ENCODE measurements around the gene NXPE1.
"Not testable (repeated sequence)": the region's sequence is repeated elsewhere in the genome, so short reads cannot be mapped to it uniquely, and the experiment has no call there.

The NXPE1 gene

DNA sequence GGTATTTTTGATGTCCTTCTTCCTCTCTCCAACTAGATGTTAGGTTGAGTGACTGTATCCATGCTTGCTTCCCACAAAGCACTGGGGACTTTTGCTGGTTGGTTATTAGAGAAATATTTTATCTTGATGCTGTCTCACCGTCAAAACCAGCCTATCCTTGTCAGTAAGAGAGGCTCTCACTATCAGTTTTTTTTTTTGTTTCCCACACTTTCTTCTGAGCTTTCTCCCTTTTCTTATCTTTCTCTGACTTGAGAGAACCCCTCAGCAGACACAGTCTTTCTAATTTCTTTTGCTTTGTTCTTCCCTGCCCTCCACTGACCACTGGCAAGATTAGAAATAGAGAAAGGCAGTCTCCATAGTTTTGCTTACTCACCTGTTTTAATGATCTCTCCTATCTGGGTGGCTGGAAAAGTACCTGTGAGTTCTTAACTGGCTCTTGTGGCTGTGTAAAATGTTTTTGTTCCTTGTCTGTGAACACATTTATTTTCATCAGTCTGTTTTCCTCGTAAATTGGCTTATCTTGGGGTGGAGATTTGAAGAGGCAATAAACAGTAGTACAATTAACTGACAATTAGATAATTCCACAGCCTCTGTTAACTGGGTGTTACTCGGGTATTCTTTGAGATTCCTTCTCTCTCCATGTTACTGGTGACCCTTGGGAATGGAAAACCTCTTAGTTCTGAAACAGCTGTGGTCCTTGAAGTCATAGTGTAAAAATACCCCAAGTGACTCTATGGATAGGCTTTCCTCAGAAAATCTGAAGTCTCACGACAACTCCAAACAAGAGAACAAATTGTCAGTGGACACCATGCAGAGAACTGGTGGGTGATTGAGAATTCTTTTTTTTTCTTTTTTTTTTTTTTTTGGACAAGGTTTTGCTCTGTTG is at the start of gene NXPE1:
Gene NXPE1, minus strand, starts transcription at position 457 of the 886 bp plus-strand sequence. CDS start 8,680 bp downstream, outside the sequence.
- no peaks in the 10 kb centered on the region for H3K4me1 Mint-ChIP-seq
- peaks cover 1% of the 10 kb centered on the region for H3K27me3 Mint-ChIP-seq
- ATAC-seq (ENCODE audit: low read depth) (no peak), DNase-seq (ENCODE audit: low spot score in 2 of 2) (no peak)
- no peak within 1 kb of the TSS for H3K27ac Mint-ChIP-seq
- H3K36me3 Mint-ChIP-seq = no peaks in the 10 kb centered on the region
- H3K4me3 Mint-ChIP-seq = no peak within 1 kb of the TSS
- H3K9me3 Mint-ChIP-seq = no peaks in the 10 kb centered on the region

DNA sequence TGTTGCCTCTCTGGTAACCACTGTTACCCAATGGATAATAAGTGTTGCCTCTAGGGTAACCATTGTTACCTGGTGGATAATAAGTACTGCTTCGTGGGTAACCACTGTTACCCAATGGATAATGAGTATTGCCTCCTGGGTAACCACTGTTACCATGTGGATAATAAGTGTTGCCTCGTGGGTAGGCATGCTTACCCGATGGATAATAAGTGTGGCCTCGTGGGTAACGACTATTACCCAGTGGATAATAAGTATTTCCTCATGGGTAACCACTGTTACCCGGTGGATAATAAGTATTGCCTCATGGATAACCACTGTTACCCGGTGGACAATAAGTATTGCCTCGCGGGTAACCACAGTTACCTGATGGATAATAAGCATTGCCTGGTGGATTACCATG is 49.7 kb upstream of the NXPE1 start:
- ATAC-seq (ENCODE audit: low read depth) (no peak), DNase-seq (ENCODE audit: low spot score in 2 of 2) (no peak)
- Mint-ChIP-seq H3K27me3 (no peaks in the 10 kb centered on the region), H3K9me3 (no peaks in the 10 kb centered on the region), H3K36me3 (no peaks in the 10 kb centered on the region), H3K4me3 (no peak overlapping the region), H3K4me1 (no peaks in the 10 kb centered on the region), H3K27ac (no peak overlapping the region)

DNA sequence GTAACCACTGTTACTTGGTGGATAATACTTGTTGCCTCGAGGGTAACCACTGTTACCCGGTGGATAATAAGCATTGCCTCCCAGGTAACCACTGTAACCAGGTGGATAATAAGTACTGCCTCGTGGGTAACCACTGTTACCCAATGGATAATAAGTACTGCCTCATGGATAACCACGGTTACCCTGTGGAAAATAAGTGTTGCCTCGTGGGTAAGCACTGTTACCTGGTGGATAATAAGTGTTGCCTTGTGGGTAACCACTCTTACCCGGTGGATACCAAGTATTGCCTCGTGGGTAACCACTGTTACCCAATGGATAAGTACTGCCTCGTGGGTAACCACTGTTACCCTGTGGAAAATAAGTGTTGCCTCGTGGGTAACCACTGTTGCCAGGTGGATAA is 48.9 kb upstream of the NXPE1 start:
- not testable (repeated sequence) for H3K4me3 Mint-ChIP-seq; H3K9me3 Mint-ChIP-seq; DNase-seq (ENCODE audit: low spot score in 2 of 2)

DNA sequence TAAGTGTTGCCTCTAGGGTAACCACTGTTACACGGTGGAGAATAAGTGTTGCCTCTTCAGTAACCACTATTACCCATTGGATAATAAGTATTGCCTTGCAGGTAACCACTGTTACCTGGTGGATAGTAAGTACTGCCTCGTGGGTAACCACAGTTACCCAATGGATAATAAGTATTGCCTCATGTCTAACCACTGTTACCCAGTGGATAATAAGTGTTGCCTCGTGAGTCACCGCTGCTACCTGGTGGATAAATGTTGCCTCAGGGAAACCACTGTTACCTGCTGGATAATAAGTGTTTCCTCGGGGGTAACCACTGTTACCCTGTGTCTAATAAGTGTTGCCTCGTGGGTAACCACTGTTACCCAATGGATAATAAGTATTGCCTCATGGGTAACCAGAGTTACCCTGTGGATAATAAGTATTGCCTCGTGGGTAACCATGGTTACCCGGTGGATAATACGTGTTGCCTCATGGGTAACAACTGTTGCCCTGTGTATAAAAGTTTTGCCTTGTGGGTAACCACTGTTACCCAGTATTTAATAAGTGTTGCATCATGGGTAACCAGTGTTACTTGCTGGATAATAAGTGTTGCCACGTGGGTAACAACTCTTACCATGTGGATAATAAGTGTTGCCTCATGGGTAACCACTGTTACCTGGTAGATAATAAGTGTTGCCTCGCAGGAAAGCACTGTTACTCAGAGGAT is 48.2 kb upstream of the NXPE1 start:
- DNase-seq (ENCODE audit: low spot score in 2 of 2) (no peak), ATAC-seq (ENCODE audit: low read depth) (no peak)
- no peaks in the 10 kb centered on the region for H3K27me3 Mint-ChIP-seq

More for the DNA sequence above, 48.9 kb upstream of the NXPE1 start:
- not testable (repeated sequence) for H3K4me1 Mint-ChIP-seq; H3K27me3 Mint-ChIP-seq; H3K36me3 Mint-ChIP-seq; H3K27ac Mint-ChIP-seq; ATAC-seq (ENCODE audit: low read depth)

DNA sequence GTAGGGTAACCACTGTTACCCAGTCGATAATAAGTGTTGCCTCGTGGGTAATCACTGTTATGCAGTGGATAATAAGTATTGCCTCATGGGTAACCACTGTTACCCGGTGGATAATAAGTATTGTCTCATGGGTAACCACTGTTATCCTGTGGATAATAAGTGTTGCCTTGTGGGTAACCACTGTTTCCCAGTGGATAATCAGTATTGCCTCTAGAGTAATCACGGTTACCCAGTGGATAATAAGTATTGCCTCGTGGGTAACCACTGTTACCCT is 47.1 kb upstream of the NXPE1 start:
- H3K9me3 Mint-ChIP-seq; H3K27me3 Mint-ChIP-seq; DNase-seq (ENCODE audit: low spot score in 2 of 2); H3K36me3 Mint-ChIP-seq; H3K27ac Mint-ChIP-seq; H3K4me3 Mint-ChIP-seq; H3K4me1 Mint-ChIP-seq; ATAC-seq (ENCODE audit: low read depth): not testable (repeated sequence)

More for the DNA sequence above, 48.2 kb upstream of the NXPE1 start:
- H3K36me3 Mint-ChIP-seq = no peaks in the 10 kb centered on the region
- no peak overlapping the region for H3K4me3 Mint-ChIP-seq
- H3K9me3 Mint-ChIP-seq = no peaks in the 10 kb centered on the region
- H3K27ac Mint-ChIP-seq = no peak overlapping the region
- H3K4me1 Mint-ChIP-seq = no peaks in the 10 kb centered on the region

DNA sequence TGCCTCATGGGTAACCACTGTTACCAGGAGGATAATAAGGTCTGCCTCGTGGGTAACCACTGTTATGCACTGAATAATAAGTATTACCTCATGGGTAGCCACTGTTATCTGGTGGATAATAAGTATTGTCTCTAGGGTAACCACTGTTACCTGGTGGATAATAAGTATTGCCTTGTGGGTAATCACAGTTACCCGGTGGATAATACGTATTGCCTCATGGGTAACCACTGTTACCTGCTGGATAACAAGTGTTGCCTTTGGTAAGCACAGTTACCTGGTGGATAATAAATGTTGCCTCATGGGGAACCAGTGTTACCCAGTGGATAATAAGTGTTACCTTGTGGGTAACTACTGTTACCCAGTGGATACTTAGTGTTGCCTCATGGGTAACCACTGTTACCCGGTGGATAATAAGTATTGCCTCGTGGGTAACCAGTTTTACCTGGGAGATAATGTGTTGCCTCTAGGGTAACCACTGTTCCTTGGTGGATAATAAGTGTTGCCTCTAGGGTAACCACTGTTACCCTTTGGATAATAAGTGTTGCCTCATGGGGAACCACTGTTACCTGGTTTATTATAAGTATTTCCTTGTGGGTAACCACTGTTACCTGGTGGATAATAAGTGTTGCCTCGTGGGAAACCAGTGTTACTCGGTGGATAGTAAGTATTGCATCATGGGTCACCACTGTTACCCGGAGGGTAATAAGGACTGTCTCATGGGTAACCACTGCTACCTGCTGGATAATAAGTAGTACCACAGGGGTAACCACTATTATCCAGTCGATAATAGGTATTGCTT is 46.5 kb upstream of the NXPE1 start:
- Mint-ChIP-seq H3K4me1 (no peaks in the 10 kb centered on the region), H3K27me3 (no peaks in the 10 kb centered on the region), H3K36me3 (no peaks in the 10 kb centered on the region), H3K4me3 (no peak overlapping the region), H3K27ac (no peak overlapping the region), H3K9me3 (no peaks in the 10 kb centered on the region)
- ATAC-seq (ENCODE audit: low read depth) = no peak
- DNase-seq (ENCODE audit: low spot score in 2 of 2) = no peak

DNA sequence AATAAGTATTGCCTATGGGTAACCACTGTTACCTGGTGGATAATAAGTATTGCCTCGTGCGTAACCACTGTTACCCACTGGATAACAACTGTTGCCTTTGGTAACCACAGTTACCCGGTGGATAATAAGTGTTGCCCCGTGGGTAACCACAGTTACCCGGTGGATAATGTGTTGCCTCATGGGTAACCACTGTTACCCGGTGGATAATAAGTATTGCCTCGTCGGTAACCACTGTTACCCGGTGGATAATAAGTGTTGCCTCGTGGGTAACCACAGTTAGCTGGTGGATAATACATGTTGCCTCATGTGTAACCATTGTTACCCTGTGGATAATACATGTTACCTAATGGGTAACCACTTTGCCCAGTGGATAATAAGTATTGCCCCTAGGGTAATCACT is 45.7 kb upstream of the NXPE1 start:
- Mint-ChIP-seq H3K36me3 (no peaks in the 10 kb centered on the region), H3K4me3 (no peak overlapping the region), H3K27ac (no peak overlapping the region), H3K27me3 (no peaks in the 10 kb centered on the region), H3K4me1 (no peaks in the 10 kb centered on the region), H3K9me3 (no peaks in the 10 kb centered on the region)
- ATAC-seq (ENCODE audit: low read depth) (no peak), DNase-seq (ENCODE audit: low spot score in 2 of 2) (no peak)

DNA sequence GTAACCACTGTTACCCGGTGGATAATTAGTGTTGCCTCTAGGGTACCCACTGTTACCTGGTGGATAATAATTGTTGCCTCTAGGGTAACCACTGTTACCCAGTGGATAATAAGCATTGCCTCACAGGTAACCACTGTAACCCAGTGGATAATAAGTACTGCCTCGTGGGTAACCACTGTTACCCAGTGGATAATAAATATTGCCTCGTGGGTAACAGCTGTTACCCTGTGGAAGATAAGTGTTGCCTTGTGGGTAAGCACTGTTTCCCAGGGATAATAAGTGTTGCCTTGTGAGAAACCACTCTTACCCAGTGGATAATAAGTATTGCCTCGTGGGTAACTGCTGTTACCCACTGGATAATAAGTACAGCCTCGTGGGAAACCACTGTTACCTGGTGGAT is 45.2 kb upstream of the NXPE1 start:
- no peak overlapping the region for H3K4me3 Mint-ChIP-seq
- no peaks in the 10 kb centered on the region for H3K9me3 Mint-ChIP-seq
- no peaks in the 10 kb centered on the region for H3K27me3 Mint-ChIP-seq
- DNase-seq (ENCODE audit: low spot score in 2 of 2) = no peak
- ATAC-seq (ENCODE audit: low read depth) = no peak
- no peak overlapping the region for H3K27ac Mint-ChIP-seq
- no peaks in the 10 kb centered on the region for H3K4me1 Mint-ChIP-seq
- H3K36me3 Mint-ChIP-seq = no peaks in the 10 kb centered on the region

DNA sequence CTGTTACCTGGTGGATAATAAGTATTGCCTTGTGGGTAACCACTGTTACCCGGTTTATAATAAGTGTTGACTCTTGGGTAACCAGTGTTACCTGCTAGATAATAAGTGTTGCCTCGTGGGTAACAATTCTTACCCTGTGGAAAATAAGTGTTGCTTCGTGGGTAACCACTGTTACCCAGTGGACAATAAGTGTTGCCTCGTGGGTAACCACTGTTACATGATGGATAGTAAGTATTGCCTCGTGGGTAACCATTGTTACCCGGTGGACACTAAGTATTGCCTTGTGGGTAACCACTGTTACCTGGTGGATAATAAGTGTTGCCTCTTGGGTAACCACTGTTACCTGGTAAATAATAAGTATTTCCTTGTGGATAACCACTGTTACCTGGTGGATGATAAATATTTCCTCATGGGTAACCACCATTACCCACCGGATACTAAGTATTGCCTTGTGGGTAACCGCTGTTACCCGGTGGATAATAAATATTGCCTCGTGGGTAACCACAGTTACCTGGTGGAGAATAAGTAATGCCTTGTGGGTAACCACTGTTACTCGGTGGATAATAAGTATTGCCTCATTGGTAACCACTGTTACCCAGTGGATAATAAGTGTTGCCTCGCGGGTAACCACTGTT is 44.6 kb upstream of the NXPE1 start:
- Mint-ChIP-seq H3K4me1 (no peaks in the 10 kb centered on the region), H3K27me3 (no peaks in the 10 kb centered on the region), H3K4me3 (no peak overlapping the region), H3K36me3 (no peaks in the 10 kb centered on the region), H3K9me3 (no peaks in the 10 kb centered on the region), H3K27ac (no peak overlapping the region)
- no peak for ATAC-seq (ENCODE audit: low read depth)
- no peak for DNase-seq (ENCODE audit: low spot score in 2 of 2)

DNA sequence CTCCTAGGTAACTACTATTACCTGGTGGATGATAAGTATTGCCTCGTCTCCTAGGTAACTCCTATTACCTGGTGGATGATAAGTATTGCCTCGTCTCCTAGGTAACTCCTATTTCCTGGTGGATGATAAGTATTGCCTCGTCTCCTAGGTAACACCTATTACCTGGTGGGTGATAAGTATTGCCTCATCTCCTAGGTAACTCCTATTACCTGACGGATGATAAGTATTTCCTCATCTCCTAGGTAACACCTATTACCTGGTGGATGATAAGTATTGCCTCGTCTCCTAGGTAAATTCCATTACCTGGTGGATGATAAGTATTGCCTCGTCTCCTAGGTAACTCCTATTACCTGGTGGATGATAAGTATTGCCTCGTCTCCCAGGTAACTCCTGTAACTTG is 43.5 kb upstream of the NXPE1 start:
- H3K4me3 Mint-ChIP-seq; H3K27ac Mint-ChIP-seq; ATAC-seq (ENCODE audit: low read depth); H3K27me3 Mint-ChIP-seq; H3K36me3 Mint-ChIP-seq; DNase-seq (ENCODE audit: low spot score in 2 of 2); H3K9me3 Mint-ChIP-seq; H3K4me1 Mint-ChIP-seq: not testable (repeated sequence)

DNA sequence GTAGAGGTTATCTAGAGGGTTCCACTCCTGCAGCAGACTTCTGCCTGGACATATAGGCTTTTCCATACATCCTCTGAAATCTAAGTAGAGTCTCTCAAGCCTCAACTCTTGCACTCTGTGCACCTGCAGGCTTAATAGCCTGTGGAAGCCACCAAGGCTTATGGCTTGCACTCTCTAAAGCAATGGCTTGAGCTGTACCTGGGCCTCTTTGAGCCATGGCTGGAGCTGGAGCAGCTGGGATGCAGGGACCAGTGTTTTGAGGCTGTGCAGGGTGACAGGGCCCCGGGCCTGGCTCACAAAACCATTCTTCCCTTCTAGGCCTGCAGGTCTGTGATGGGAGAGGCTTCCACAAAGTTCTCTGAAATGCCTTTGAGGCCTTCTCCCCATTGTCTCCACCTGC is 38.8 kb upstream of the NXPE1 start:
- DNase-seq (ENCODE audit: low spot score in 2 of 2) (no peak), ATAC-seq (ENCODE audit: low read depth) (no peak)
- H3K4me1 Mint-ChIP-seq = no peaks in the 10 kb centered on the region
- H3K4me3 Mint-ChIP-seq = no peak overlapping the region
- H3K27ac Mint-ChIP-seq = no peak overlapping the region
- H3K9me3 Mint-ChIP-seq = no peaks in the 10 kb centered on the region
- no peaks in the 10 kb centered on the region for H3K27me3 Mint-ChIP-seq
- H3K36me3 Mint-ChIP-seq = no peaks in the 10 kb centered on the region

DNA sequence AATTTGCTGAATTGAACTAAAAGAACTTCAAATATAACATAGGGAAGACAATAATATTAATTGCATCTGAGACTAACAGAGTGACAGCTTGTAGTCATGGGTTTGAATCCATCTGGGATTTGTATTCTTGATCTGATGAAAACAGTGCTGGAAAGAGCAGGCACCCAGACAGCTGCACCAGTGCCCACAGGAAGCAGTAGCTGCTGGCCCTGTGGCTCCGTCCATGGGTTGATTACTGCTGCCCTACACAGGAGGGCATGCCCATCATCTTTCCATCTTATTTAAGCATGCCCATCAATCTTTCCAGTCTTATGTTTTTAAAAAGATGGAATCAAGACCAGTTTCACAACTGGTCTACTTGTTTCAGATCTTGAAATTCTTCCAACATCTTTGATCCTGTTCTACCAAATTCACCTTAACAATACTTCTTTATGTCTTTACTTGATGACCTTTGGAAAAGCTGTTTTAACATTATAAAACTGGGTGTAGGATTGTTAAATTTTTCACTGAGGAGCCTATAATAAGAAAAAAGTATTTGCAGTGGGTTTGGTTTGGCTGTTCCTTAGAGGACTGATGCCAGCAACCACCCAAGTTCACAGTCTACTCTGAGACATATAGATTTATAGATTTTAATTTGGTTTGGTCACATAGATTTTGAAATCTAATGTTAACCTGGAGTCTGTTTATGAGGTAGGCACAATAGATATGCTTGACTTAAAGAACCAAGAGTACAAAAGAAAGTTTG is 36.7 kb upstream of the NXPE1 start:
- no peak for ATAC-seq (ENCODE audit: low read depth)
- Mint-ChIP-seq H3K4me3 (no peak overlapping the region), H3K27me3 (no peaks in the 10 kb centered on the region), H3K9me3 (no peaks in the 10 kb centered on the region), H3K27ac (no peak overlapping the region), H3K4me1 (no peaks in the 10 kb centered on the region), H3K36me3 (no peaks in the 10 kb centered on the region)
- no peak for DNase-seq (ENCODE audit: low spot score in 2 of 2)

DNA sequence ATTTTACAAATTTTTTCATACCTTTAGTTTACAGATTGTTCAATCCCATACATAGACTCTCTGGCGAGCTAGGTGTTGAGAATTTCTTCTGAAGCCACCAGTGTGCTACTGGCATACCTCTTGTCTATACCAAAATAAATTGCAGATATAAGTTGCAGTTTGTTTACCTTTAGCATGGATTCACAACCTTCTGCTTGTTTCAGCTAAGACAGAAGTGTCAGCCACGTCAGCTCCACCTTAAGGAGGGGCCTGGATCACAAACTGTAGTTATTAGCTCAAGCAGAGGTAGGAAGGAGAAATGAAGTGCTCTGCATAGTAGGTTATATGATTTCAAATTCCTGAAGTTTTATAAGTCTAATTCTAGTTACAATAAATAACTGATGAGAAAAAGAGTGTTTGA is 35.9 kb upstream of the NXPE1 start, which contains the start of gene NXPE4:
Gene NXPE4, minus strand, starts transcription at position 216 of the 400 bp plus-strand sequence. CDS start 1,027 bp downstream, outside the sequence.
- H3K36me3 Mint-ChIP-seq = no peaks in the 10 kb centered on the region
- no peaks in the 10 kb centered on the region for H3K27me3 Mint-ChIP-seq
- H3K4me3 Mint-ChIP-seq = no peak within 1 kb of the TSS
- DNase-seq (ENCODE audit: low spot score in 2 of 2) (no peak), ATAC-seq (ENCODE audit: low read depth) (no peak)
- H3K4me1 Mint-ChIP-seq = no peaks in the 10 kb centered on the region
- no peaks in the 10 kb centered on the region for H3K9me3 Mint-ChIP-seq
- no peak within 1 kb of the TSS for H3K27ac Mint-ChIP-seq

Measured in memory B cell (primary cell).